Measurements from ENCODE around the gene CERS3.
A peak's percentile ranks its signal among the peaks of the same experiment; 100 is the strongest.

- TF ChIP-seq, protein P1, sequence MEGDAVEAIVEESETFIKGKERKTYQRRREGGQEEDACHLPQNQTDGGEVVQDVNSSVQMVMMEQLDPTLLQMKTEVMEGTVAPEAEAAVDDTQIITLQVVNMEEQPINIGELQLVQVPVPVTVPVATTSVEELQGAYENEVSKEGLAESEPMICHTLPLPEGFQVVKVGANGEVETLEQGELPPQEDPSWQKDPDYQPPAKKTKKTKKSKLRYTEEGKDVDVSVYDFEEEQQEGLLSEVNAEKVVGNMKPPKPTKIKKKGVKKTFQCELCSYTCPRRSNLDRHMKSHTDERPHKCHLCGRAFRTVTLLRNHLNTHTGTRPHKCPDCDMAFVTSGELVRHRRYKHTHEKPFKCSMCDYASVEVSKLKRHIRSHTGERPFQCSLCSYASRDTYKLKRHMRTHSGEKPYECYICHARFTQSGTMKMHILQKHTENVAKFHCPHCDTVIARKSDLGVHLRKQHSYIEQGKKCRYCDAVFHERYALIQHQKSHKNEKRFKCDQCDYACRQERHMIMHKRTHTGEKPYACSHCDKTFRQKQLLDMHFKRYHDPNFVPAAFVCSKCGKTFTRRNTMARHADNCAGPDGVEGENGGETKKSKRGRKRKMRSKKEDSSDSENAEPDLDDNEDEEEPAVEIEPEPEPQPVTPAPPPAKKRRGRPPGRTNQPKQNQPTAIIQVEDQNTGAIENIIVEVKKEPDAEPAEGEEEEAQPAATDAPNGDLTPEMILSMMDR (conservative IDR thresholded peaks at IDR 0.05 in 1 of 2, IDR thresholded peaks at IDR 0.05 in 1 of 2; ENCODE audit: extremely low read depth in 1 of 2, insufficient read depth in 1 of 2, low read depth in 1 of 2, low read length in 2 of 2): peak; percentile 34 to 56
- TF ChIP-seq EZH2 (IDR thresholded peaks at IDR 0.05; ENCODE audit: borderline replicate concordance, low read length): no peak
Observed at GRCh38 chr15:100383302-100384107, 145.2 kb downstream of the CERS3 start.
